ENCODE data around the gene USP15. TPM values are rescaled to one million over a fixed set of nuclear protein-coding genes. Genes with fewer than 3 reads are reported as not detected.
"Not testable (repeated sequence)": the region's sequence is repeated elsewhere in the genome, so short reads cannot be mapped to it uniquely, and the experiment has no call there.

USP15 gene
- total and polyA plus RNA-seq, 12 donors = 26.7 to 76.0 (median 61.9) TPM

- Histone ChIP-seq H3K4me1 (no peaks in the 10 kb centered on the region), H3K9me3 (peaks cover 0 to 15% (median 6%) of the 10 kb centered on the region in 11 donors), H3K27me3 (no peaks in the 10 kb centered on the region), H3K4me3 (no peak overlapping the region), H3K36me3 (peaks cover 0 to 67% (median 0%) of the 10 kb centered on the region in 9 donors), H3K27ac (no peak overlapping the region)
- TF ChIP-seq CTCF (IDR thresholded peaks at IDR 0.05) = no peak
- no peak for ATAC-seq
- WGBS, 2 donors = 80 to 87% methylated on average over 2 of the region's 2 CpGs
- no peak for DNase-seq
- intact Hi-C loops (cut with DNase I) = loop anchor here in 1 of 10 donors (10.0 kb wide), 1 partner anchor 86 kb away; no protein-coding TSS in a partner anchor
Observed at GRCh38 chr12:62361048-62361447, 100.8 kb downstream of the USP15 start.

- peaks cover 0 to 43% (median 0%) of the 10 kb centered on the region in 9 donors for H3K36me3 ChIP-seq
- intact Hi-C loops (cut with DNase I) = loop anchor here in 1 of 10 donors (10.0 kb wide), 1 partner anchor 89 kb away; no protein-coding TSS in a partner anchor
- no peaks in the 10 kb centered on the region for H3K27me3 ChIP-seq
- ATAC-seq (no peak), DNase-seq (no peak)
- H3K27ac ChIP-seq = no peak overlapping the region
- H3K4me1 ChIP-seq = no peaks in the 10 kb centered on the region
- peaks cover 0 to 21% (median 6%) of the 10 kb centered on the region in 11 donors for H3K9me3 ChIP-seq
- no peak for TF ChIP-seq CTCF (IDR thresholded peaks at IDR 0.05)
- H3K4me3 ChIP-seq = no peak overlapping the region
- 91 to 92% methylated on average over 4 of the region's 4 CpGs for WGBS, 2 donors
Observed at GRCh38 chr12:62363506-62363905, 103.3 kb downstream of the USP15 start.

DNA sequence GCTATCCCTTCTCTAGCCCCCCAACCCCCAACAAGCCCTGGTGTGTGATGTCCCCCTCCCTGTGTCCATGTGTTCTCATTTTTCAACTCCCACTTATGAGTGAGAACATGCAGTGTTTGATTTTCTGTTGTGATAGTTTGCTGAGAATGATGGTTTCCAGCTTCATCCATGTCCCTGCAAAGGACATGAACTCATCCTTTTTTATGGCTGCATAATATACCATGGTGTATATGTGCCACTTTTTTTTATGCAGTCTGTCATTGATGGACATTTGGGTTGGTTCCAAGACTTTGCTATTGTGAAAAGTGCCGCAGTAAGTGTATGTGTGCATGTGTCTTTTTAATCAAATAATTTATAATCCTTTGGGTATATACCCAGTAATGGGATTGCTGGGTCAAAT, 104.5 kb downstream of the USP15 start:
- not testable (repeated sequence) for ATAC-seq
- intact Hi-C loops (cut with DNase I) = loop anchor here in 1 of 10 donors (10.0 kb wide), 1 partner anchor 90 kb away; no protein-coding TSS in a partner anchor
- WGBS, 2 donors = 97% methylated on average over 1 of the region's 1 CpG

GRCh38 chr12:62365846-62366245, 105.6 kb downstream of the USP15 start:
- ATAC-seq, DNase-seq, H3K4me3 ChIP-seq, H3K27me3 ChIP-seq, H3K27ac ChIP-seq, H3K4me1 ChIP-seq: not testable (repeated sequence)
- whole genome bisulfite sequencing, 2 donors = 96 to 100% methylated on average over 1 of the region's 1 CpG
- intact Hi-C loops (cut with DNase I) = loop anchor here in 1 of 10 donors (10.0 kb wide), 1 partner anchor 91 kb away; no protein-coding TSS in a partner anchor
- Histone ChIP-seq H3K9me3 (peaks cover 0 to 27% (median 6%) of the 10 kb centered on the region in 11 donors), H3K36me3 (peaks cover 0 to 33% (median 0%) of the 10 kb centered on the region in 9 donors)

More for the DNA sequence above, 104.5 kb downstream of the USP15 start:
- H3K27ac ChIP-seq, H3K4me1 ChIP-seq, H3K4me3 ChIP-seq, H3K27me3 ChIP-seq, DNase-seq: not testable (repeated sequence)
- peaks cover 0 to 31% (median 0%) of the 10 kb centered on the region in 9 donors for H3K36me3 ChIP-seq
- peaks cover 0 to 27% (median 6%) of the 10 kb centered on the region in 11 donors for H3K9me3 ChIP-seq

GRCh38 chr12:62368430-62369223, 108.4 kb downstream of the USP15 start:
- H3K27ac ChIP-seq, DNase-seq, ATAC-seq, H3K4me3 ChIP-seq, H3K27me3 ChIP-seq: not testable (repeated sequence)
- Histone ChIP-seq H3K36me3 (peaks cover 0 to 25% (median 0%) of the 10 kb centered on the region in 9 donors), H3K9me3 (peaks cover 0 to 27% (median 6%) of the 10 kb centered on the region in 11 donors), H3K4me1 (peaks cover 0 to 27% (median 24%) of the 10 kb centered on the region in 9 donors)
- intact Hi-C loops (cut with DNase I) = loop anchor here in 1 of 10 donors (10.0 kb wide), 1 partner anchor 94 kb away; no protein-coding TSS in a partner anchor
- WGBS, 2 donors = 98 to 99% methylated on average over 3 of the region's 3 CpGs
